NB4 (cell line): ENCODE data around the gene KIRREL1.

ENCODE experiments used
- CTCF ChIP-seq: IDR thresholded peaks from one replicate; pipeline ENCODE4 v1.5.1; 2012; ENCODE audit warnings: low read depth, low read length
- MAX ChIP-seq: IDR thresholded peaks from 2 replicates; pipeline ENCODE4 v1.6.1; 2011; ENCODE audit warnings: low read depth, low read length
- MYC ChIP-seq: IDR thresholded peaks from 2 replicates; pipeline ENCODE4 v1.6.1; 2011; ENCODE audit warnings: low read depth, low read length

GRCh38 chr1:158037008-158037865 is 43.8 kb downstream of the KIRREL1 start:
- TF ChIP-seq CTCF = no peak
- TF ChIP-seq MYC = no peak
- TF ChIP-seq MAX = no peak
